NCI-H146 treated with DMSO at 0.1 percent for 48 hours (cell line): ENCODE results near the gene ECI2.
"Not testable (repeated sequence)": the region's sequence is repeated elsewhere in the genome, so short reads cannot be mapped to it uniquely, and the experiment has no call there.

Source experiments
- DNase-seq: peaks from one replicate; lab custom pipeline; 2025; ENCODE audit not compliant: unreplicated experiment; lab: John Stamatoyannopoulos, UW

Gene ECI2

GRCh38 chr6:4103929-4104328, 31.4 kb downstream of the ECI2 start:
- no peak for DNase-seq

GRCh38 chr6:4102687-4103244, 32.6 kb downstream of the ECI2 start:
- DNase-seq, result peak; percentile 53

- DNase-seq, result no peak
These were observed 34.1 kb downstream of the ECI2 start for GRCh38 chr6:4101298-4101697.

- no peak for DNase-seq
These were observed 34.7 kb downstream of the ECI2 start for GRCh38 chr6:4100655-4101054.

- no peak for DNase-seq
These were observed 42.1 kb downstream of the ECI2 start for GRCh38 chr6:4093288-4093687.

GRCh38 chr6:4091941-4092340, 43.4 kb downstream of the ECI2 start:
- no peak for DNase-seq

GRCh38 chr6:4090043-4090442, 45.3 kb downstream of the ECI2 start:
- DNase-seq, result not testable (repeated sequence)

- DNase-seq, result no peak
These were observed 46.7 kb downstream of the ECI2 start for GRCh38 chr6:4088704-4089103.

GRCh38 chr6:4085332-4085700, 50.1 kb downstream of the ECI2 start:
- DNase-seq, result no peak

GRCh38 chr6:4084444-4085331, 50.7 kb downstream of the ECI2 start:
- DNase-seq, result peak; percentile 90

- no peak for DNase-seq
These were observed 56.5 kb downstream of the ECI2 start, which contains the start of gene FAM217A for GRCh38 chr6:4078691-4079471. Gene FAM217A (minus strand): TSS chr6:4079137. CDS start chr6:4077414, 1,723 bp downstream.

- no peak for DNase-seq
These were observed 60.7 kb downstream of the ECI2 start for GRCh38 chr6:4074478-4075235.

- no peak for DNase-seq
These were observed 64.0 kb downstream of the ECI2 start for GRCh38 chr6:4071330-4071729.

- DNase-seq, result no peak
These were observed 66.2 kb downstream of the ECI2 start for GRCh38 chr6:4069199-4069598.

- DNase-seq, result no peak
These were observed 67.7 kb downstream of the ECI2 start for GRCh38 chr6:4067673-4068072.

GRCh38 chr6:4066029-4066755, 69.2 kb downstream of the ECI2 start:
- DNase-seq, result no peak
